Hepatocyte (in vitro differentiated cells): Measurements from ENCODE around the gene SPOCK3. TPM values are rescaled to one million over a fixed set of nuclear protein-coding genes. Genes with fewer than 3 reads are reported as not detected.

ENCODE experiments used
- DNase-seq: peaks from one replicate; pipeline ENCODE4 v3.0.0-alpha.2; 2016; ENCODE audit warnings: low spot score
- H2AFZ ChIP-seq: fragments of 200-600 bp; sonication (generic); 2 replicates; pipeline ENCODE4 v1.6.0; 2016; ENCODE audit warnings: antibody characterized with exemption, mild to moderate bottlenecking
- H3K27ac ChIP-seq: fragments of 200-600 bp; sonication (generic); 2 replicates; pipeline ENCODE4 v1.5.1; 2016; ENCODE audit warnings: mild to moderate bottlenecking
- H3K27me3 ChIP-seq: fragments of 200-600 bp; sonication (generic); 2 replicates; pipeline ENCODE4 v1.6.1; 2016
- H3K36me3 ChIP-seq: fragments of 200-600 bp; sonication (generic); replicated peaks from 2 replicates; pipeline ENCODE4 v1.5.1; 2016; ENCODE audit warnings: low read depth; ENCODE audit not compliant: insufficient read depth
- H3K4me1 ChIP-seq: fragments of 200-600 bp; sonication (generic); 2 replicates; pipeline ENCODE4 v1.5.1; 2016; ENCODE audit warnings: mild to moderate bottlenecking, moderate library complexity; ENCODE audit not compliant: insufficient read depth
- H3K4me2 ChIP-seq: fragments of 200-600 bp; sonication (generic); 2 replicates; pipeline ENCODE4 v1.6.0; 2016
- H3K4me3 ChIP-seq: fragments of 200-600 bp; sonication (generic); 2 replicates; pipeline ENCODE4 v1.5.1; 2016; ENCODE audit warnings: mild to moderate bottlenecking
- H3K79me2 ChIP-seq: fragments of 200-600 bp; sonication (generic); 2 replicates; pipeline ENCODE4 v1.6.0; 2017; ENCODE audit warnings: mild to moderate bottlenecking
- H3K9me2 ChIP-seq: fragments of 200-600 bp; sonication (generic); replicated peaks from 2 replicates; pipeline ENCODE4 v1.6.0; 2017; ENCODE audit warnings: mild to moderate bottlenecking; ENCODE audit not compliant: insufficient read depth
- H3K9me3 ChIP-seq: fragments of 200-600 bp; sonication (generic); 2 replicates; pipeline ENCODE4 v1.5.1; 2016; ENCODE audit warnings: low read depth, mild to moderate bottlenecking
- H4K20me1 ChIP-seq: fragments of 200-600 bp; sonication (generic); 2 replicates; pipeline ENCODE4 v1.6.0; 2016; ENCODE audit warnings: mild to moderate bottlenecking; ENCODE audit not compliant: insufficient read depth, poor library complexity, severe bottlenecking
- EZH2 ChIP-seq: fragments of 200-600 bp; sonication (generic); IDR thresholded peaks from 2 replicates; pipeline ENCODE4 v1.6.1; 2016; ENCODE audit warnings: antibody characterized with exemption, mild to moderate bottlenecking, borderline replicate concordance
- EZH2phosphoT487 ChIP-seq: fragments of 200-600 bp; sonication (generic); IDR thresholded peaks from one replicate; pipeline ENCODE4 v1.6.1; 2018; ENCODE audit warnings: antibody characterized with exemption, mild to moderate bottlenecking, low read depth, moderate library complexity; ENCODE audit not compliant: unreplicated experiment, severe bottlenecking
- WGBS: methylation state at CpG from one replicate; pipeline ENCODE4 v1.1.6; 2016; ENCODE audit warnings: low lambda C conversion rate; ENCODE audit errors: missing lambda C conversion rate; 5-methylcytosine and 5-hydroxymethylcytosine counted together
- polyA plus RNA-seq: library from polyadenylated mRNA; unstranded; fragments of >200 nt; fragmentation: Nextera tagmentation; extraction: Ambion mirVana; gene quantifications from 2 replicates; pipeline ENCODE4 v1.2.1, GENCODE V29; 2016
- total RNA-seq: library from RNA; depleted of rRNA; stranded (reverse); fragments of >200 nt; gene quantifications from 2 replicates; pipeline ENCODE4 v1.2.3, GENCODE V29; 2014
- TF ChIP-seq, protein P1 (sequence below): fragments of 200-600 bp; sonication (generic); IDR thresholded peaks from 2 replicates; pipeline ENCODE4 v1.5.1; 2016; ENCODE audit warnings: antibody characterized with exemption, mild to moderate bottlenecking; ENCODE audit not compliant: poor library complexity

Gene SPOCK3
- total and polyA plus RNA-seq, 2 experiments from 2014 or later: 3.0 to 3.4 TPM

DNA sequence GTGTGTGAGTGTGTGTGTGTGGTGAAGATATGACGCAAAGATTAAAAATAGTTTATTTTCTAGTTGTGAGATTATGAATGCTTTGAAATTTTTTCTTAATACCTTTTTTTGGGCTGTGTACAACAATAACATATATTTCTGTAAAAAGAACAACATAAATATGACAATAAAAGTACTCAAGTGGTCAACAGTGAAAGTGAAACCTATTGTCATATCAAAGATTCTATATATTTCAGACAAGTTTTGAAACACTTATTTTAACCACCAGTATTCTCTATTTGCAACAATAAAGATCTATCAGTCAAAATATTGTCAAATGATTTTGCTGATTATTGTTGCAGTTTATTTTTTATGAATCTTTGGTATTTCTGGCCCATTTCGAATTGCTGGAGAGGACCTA lies 98.0 kb downstream of the SPOCK3 start:
- H2AFZ ChIP-seq: no peak overlapping the region
- WGBS: 89% methylated on average over 2 of the region's 2 CpGs
- DNase-seq: no peak

GRCh38 chr4:167129146-167129545 lies 105.1 kb downstream of the SPOCK3 start:
- Histone ChIP-seq H3K9me2 (no peaks in the 10 kb centered on the region), H4K20me1 (no peaks in the 10 kb centered on the region), H3K36me3 (no peaks in the 10 kb centered on the region), H3K27me3 (no peaks in the 10 kb centered on the region), H3K27ac (no peak overlapping the region), H3K9me3 (no peaks in the 10 kb centered on the region), H3K4me2 (no peak overlapping the region), H3K4me3 (no peak overlapping the region), H3K4me1 (no peaks in the 10 kb centered on the region), H2AFZ (no peak overlapping the region), H3K79me2 (no peaks in the 10 kb centered on the region)
- DNase-seq: no peak
- TF ChIP-seq, protein P1, sequence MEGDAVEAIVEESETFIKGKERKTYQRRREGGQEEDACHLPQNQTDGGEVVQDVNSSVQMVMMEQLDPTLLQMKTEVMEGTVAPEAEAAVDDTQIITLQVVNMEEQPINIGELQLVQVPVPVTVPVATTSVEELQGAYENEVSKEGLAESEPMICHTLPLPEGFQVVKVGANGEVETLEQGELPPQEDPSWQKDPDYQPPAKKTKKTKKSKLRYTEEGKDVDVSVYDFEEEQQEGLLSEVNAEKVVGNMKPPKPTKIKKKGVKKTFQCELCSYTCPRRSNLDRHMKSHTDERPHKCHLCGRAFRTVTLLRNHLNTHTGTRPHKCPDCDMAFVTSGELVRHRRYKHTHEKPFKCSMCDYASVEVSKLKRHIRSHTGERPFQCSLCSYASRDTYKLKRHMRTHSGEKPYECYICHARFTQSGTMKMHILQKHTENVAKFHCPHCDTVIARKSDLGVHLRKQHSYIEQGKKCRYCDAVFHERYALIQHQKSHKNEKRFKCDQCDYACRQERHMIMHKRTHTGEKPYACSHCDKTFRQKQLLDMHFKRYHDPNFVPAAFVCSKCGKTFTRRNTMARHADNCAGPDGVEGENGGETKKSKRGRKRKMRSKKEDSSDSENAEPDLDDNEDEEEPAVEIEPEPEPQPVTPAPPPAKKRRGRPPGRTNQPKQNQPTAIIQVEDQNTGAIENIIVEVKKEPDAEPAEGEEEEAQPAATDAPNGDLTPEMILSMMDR: no peak
- TF ChIP-seq EZH2: no peak
- no peak for TF ChIP-seq EZH2phosphoT487
- 55% methylated on average over 1 of the region's 1 CpG for WGBS

More for the DNA sequence above, 98.0 kb downstream of the SPOCK3 start:
- H3K79me2 ChIP-seq: no peaks in the 10 kb centered on the region
- no peaks in the 10 kb centered on the region for H3K9me2 ChIP-seq
- TF ChIP-seq, protein P1: no peak
- TF ChIP-seq EZH2 (no peak), EZH2phosphoT487 (no peak)
- H3K4me2 ChIP-seq: no peak overlapping the region
- H4K20me1 ChIP-seq: no peaks in the 10 kb centered on the region
- H3K4me3 ChIP-seq: no peak overlapping the region
- no peaks in the 10 kb centered on the region for H3K36me3 ChIP-seq
- no peak overlapping the region for H3K27ac ChIP-seq
- no peaks in the 10 kb centered on the region for H3K4me1 ChIP-seq
- H3K27me3 ChIP-seq: no peaks in the 10 kb centered on the region
- no peaks in the 10 kb centered on the region for H3K9me3 ChIP-seq

- DNase-seq: no peak
- no peaks in the 10 kb centered on the region for H3K4me1 ChIP-seq
- no peaks in the 10 kb centered on the region for H3K27me3 ChIP-seq
- no peak overlapping the region for H3K27ac ChIP-seq
- H3K9me3 ChIP-seq: no peaks in the 10 kb centered on the region
- H2AFZ ChIP-seq: no peak overlapping the region
- H4K20me1 ChIP-seq: no peaks in the 10 kb centered on the region
- H3K4me2 ChIP-seq: no peak overlapping the region
- WGBS: 84% methylated on average over 2 of the region's 2 CpGs
- H3K79me2 ChIP-seq: no peaks in the 10 kb centered on the region
- no peak for TF ChIP-seq EZH2phosphoT487
- TF ChIP-seq, protein P1: no peak
- TF ChIP-seq EZH2: no peak
- H3K9me2 ChIP-seq: no peaks in the 10 kb centered on the region
- H3K4me3 ChIP-seq: no peak overlapping the region
- no peaks in the 10 kb centered on the region for H3K36me3 ChIP-seq
These were observed 114.9 kb downstream of the SPOCK3 start for GRCh38 chr4:167119392-167119791.

- H4K20me1 ChIP-seq: no peaks in the 10 kb centered on the region
- no peaks in the 10 kb centered on the region for H3K36me3 ChIP-seq
- H3K4me3 ChIP-seq: no peak overlapping the region
- H3K4me1 ChIP-seq: no peaks in the 10 kb centered on the region
- H3K79me2 ChIP-seq: no peaks in the 10 kb centered on the region
- no peaks in the 10 kb centered on the region for H3K27me3 ChIP-seq
- 71% methylated on average over 4 of the region's 4 CpGs for WGBS
- H3K9me2 ChIP-seq: no peaks in the 10 kb centered on the region
- H2AFZ ChIP-seq: no peak overlapping the region
- TF ChIP-seq, protein P1: no peak
- no peak for TF ChIP-seq EZH2
- TF ChIP-seq EZH2phosphoT487: no peak
- H3K4me2 ChIP-seq: no peak overlapping the region
- no peak overlapping the region for H3K27ac ChIP-seq
- H3K9me3 ChIP-seq: no peaks in the 10 kb centered on the region
- DNase-seq: no peak
These were observed 117.0 kb downstream of the SPOCK3 start for GRCh38 chr4:167117273-167117672.
